ENCODE measurements around the gene ARMS2.

DNA sequence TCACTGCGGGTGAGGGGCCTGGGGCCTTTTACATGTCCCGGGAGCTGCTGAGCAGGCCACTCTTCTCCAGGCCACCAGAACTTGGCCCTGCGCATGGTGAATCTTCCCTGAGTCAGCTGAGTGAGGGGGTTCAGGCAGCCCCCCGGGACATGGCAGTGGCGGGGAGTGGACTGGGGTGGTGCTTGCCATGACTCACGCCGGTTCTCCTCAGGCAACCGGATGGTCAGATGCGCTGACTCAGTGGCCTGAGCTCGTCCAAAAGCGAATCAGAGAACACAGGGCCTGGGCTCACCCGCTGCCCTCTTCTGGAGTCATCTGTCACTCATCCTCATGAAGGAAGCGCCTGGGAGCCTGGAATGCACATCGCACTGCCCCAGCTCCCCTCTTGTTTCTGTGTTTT lies 40.4 kb downstream of the ARMS2 start:
- TF ChIP-seq EZH2phosphoT487 (IDR thresholded peaks at IDR 0.05; ENCODE audit: borderline replicate concordance, low read length) (no peak), EZH2 (IDR thresholded peaks at IDR 0.05; ENCODE audit: low read length, unreplicated experiment) (no peak)
- TF ChIP-seq, protein P1, sequence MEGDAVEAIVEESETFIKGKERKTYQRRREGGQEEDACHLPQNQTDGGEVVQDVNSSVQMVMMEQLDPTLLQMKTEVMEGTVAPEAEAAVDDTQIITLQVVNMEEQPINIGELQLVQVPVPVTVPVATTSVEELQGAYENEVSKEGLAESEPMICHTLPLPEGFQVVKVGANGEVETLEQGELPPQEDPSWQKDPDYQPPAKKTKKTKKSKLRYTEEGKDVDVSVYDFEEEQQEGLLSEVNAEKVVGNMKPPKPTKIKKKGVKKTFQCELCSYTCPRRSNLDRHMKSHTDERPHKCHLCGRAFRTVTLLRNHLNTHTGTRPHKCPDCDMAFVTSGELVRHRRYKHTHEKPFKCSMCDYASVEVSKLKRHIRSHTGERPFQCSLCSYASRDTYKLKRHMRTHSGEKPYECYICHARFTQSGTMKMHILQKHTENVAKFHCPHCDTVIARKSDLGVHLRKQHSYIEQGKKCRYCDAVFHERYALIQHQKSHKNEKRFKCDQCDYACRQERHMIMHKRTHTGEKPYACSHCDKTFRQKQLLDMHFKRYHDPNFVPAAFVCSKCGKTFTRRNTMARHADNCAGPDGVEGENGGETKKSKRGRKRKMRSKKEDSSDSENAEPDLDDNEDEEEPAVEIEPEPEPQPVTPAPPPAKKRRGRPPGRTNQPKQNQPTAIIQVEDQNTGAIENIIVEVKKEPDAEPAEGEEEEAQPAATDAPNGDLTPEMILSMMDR (conservative IDR thresholded peaks at IDR 0.05; ENCODE audit: low read depth, low read length) = no peak
